Measurements from ENCODE around the gene RPS3A.
"Not testable (repeated sequence)": the region's sequence is repeated elsewhere in the genome, so short reads cannot be mapped to it uniquely, and the experiment has no call there.

Gene RPS3A

DNA sequence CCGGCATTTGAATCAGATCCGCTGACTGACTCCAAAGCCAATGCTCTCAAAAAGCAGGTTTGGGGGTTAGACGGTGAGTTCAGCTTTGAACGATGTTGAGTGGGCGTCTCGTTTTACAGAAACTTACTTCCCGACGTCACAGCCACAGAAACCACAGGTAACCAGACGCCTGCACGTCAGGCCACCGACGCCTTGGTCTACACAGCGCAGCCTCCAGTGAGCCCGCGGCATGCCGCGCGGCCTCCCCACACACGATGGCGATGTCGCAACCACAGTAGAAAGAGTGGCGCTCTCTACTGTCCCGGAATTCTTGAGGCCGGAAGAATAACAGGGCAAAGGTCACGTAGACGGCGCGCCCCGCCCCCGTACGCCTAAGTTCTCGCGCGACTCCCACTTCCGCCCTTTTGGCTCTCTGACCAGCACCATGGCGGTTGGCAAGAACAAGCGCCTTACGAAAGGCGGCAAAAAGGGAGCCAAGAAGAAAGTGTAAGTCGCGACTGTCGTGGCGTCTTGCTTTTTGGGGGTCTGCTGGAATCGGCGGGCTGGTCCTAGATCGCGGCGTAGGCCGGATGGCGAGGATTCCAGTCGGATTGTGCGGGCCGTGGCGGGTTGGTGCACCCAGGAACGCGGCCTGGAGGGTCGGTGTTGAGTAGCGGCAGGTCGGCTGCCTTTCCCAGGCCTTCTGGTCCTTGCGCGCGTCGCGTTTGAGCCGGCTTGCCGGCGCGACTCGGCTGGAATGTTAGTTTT lies at the start of gene RPS3A:
TSS of gene RPS3A (plus strand) at position 400 of the 747 bp plus-strand sequence. CDS start at position 425, 25 bp downstream.
- peak; percentile 98 for DNase-seq

DNA sequence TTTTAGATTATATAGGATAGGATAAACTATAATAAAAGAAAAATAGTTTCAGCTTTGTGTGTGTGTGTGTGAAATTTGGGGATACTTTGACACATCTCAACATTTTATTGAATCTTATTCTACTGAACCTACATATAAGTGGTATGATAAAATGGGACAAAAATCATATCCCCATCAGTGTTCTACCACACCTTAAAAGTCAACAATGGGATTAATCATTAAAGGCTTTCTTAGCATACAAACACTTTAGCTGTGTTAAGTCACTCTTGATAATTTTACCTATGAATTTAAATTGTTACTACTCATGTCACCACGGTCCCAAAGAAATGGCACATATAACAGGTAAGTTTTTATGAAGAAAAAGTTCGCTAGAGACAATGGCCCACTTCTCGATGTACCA lies 46.6 kb upstream of the RPS3A start:
- DNase-seq, result no peak

DNA sequence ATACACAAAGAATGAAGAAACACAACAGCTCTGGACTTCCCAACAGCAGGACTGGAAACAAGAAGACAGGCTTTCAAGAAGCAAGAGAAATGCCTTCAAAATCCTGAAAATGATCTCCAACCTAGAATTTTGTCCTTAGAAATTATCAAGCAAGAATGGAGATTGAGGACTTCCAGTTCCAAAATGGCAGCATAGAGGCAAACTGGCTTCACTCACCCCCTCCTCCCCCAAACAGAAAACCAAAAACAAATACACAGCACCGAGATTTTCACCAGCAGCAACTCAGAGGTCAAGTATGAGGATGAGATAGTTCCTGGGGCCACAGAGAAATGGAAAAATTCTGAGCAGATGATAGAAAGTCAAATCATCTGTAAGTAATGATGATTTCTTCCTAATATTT lies 43.9 kb upstream of the RPS3A start:
- no peak for DNase-seq

DNA sequence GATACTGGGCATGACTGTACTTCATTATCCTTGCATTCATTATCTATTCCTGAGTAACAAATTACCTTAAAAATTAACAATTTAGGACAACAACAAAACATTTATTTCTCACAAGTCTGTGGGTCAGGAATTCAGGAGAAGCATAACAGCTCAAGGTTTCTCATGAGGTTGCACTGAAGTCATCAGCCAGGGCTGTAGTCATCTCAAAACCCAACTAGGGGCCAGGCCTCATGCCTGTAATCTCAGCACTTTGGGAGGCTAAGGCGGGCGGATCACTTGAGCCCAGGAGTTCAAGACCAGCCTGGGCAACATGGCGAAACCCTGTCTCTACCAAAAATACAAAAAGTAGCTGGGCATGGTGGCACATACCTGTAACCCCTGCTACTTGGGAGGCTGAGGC lies 36.3 kb upstream of the RPS3A start:
- not testable (repeated sequence) for DNase-seq

DNA sequence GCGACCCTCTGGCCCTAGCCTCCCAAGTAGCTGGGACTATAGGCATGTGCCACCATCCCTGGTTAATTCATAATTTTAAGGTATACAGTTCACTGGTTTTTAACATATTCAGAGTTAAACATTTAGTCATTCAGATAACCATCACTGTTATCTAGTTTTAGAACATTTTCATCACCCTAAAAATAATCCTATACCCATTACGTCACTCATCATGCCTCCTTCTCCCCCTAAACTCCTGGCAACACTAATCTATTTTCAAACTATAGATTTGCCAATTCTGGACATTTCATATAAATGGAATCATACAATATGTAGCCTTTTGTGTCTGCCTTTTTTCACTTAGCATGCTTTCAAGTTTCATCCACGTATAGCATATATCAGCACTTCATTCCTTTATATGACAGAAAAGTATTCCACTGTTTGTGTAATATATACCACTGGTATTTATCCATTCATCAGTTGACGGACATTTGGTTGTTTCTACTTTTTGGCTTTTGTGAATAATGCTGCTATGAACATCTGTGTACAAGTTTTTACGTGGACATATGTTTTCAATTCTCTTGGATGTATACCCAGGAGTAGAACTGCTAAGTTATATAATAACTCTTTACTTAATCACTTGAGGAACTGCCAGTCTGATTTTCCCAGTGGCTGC lies 32.0 kb upstream of the RPS3A start:
- DNase-seq, result no peak

DNA sequence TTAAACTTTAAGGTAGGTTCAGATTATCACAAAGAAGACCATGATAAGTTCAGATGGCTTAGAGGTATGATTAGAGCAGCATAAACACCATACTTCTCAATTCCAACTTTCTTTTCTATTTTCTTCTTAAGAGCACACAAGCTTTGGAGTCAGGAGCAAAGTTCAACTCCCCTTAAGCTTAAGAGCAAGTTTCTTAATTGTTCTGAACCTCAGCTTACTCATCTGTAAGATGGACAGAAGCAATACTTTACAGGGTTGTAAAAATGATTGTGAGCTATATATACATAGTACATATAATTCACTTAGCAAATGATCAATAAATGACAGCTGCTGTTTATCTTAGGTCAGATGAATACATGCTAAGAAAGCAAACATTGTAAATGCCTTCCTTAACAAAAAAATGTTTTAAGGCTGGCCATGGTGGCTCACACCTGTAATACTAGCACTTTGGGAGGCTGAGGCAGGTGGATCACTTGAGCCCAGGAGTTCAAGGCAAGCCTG lies 25.0 kb upstream of the RPS3A start:
- DNase-seq, result no peak

- DNase-seq, result not testable (repeated sequence)
Measured at GRCh38 chr4:151077978-151078377, 21.4 kb upstream of the RPS3A start.

DNA sequence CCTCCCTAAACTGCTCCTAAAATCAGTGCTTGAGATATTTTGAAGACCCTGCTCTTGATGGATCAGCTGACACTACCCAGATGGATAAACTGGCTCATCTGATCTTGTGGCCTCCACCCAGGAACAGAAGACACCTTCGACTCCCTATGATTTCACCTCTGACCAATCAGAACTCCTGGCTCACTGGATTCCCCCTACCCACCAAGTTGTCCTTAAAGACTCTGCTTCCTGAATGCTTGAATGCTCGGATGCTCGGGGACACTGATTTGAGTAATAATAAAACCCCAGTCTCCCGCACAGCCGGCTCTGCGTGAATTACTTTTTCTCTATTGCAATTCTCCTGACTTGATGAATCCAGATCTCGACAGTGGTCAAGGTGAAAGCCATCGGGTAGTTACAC lies 12.0 kb upstream of the RPS3A start:
- DNase-seq, result no peak

GRCh38 chr4:151091047-151091446 lies 8.4 kb upstream of the RPS3A start:
- no peak for DNase-seq

DNA sequence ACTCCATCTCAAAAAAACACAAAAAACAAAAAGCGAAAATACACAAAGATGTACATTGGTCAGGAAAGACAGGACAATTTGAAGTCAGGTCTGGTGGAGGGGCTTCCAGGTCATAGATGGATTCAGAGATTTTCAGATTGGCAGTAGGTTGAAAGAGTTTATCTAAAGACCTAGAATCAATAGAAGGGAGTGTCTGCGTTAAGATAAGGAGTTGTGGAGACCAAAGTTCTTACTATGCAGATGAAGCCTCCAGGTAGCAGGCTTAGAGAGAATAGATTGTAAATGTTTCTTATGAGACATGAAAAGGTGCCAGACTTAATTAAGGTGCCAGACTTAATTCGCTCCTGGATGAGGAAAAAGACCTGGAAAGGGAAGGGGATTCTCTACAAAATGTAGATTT lies 6.9 kb upstream of the RPS3A start:
- DNase-seq, result no peak

- no peak for DNase-seq
Measured at GRCh38 chr4:151093203-151093602, 6.2 kb upstream of the RPS3A start.

GRCh38 chr4:151094290-151094751 lies 5.1 kb upstream of the RPS3A start:
- no peak for DNase-seq

- no peak for DNase-seq
Measured at GRCh38 chr4:151095142-151095541, 4.3 kb upstream of the RPS3A start.

GRCh38 chr4:151097759-151098158 lies 1.7 kb upstream of the RPS3A start:
- no peak for DNase-seq

DNA sequence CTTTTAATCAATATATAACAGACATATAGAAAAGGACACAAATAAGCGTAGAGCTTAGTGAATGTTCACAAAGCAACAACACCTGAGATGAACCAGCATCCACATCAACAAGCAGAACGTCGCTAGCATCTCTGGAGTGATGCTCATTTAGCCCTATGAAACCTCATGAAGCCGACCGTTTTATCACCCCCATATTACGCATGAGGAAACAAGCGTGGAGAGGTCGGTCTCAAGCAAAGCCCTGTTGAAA lies 524 bp upstream of the RPS3A start:
- DNase-seq, result no peak

DNA sequence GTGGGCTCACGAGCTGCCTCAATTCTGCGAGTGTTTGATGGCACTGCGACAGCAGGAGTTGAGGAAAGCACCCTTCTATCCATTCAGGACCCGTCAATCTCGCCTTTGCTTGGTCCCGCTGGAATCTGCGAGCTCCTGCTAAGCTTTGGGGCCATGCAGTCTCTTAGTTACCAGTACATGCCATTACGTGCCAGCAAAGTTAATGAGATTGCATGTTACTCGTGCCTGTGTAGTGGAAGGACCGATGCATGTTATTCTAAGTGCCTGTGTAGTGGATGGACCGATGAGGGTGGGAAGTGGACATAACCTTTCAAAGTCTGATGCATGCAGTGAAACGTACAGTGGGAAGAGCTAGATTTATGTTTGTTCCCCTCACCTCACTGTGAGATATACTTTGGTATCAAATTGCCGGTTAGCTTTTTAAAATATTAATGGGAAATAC lies 569 bp downstream of the RPS3A start:
- DNase-seq, result no peak

- DNase-seq, result no peak
Measured at GRCh38 chr4:151100531-151100930, 1.1 kb downstream of the RPS3A start.

- DNase-seq, result no peak
Measured at GRCh38 chr4:151103758-151104157, 4.3 kb downstream of the RPS3A start.

DNA sequence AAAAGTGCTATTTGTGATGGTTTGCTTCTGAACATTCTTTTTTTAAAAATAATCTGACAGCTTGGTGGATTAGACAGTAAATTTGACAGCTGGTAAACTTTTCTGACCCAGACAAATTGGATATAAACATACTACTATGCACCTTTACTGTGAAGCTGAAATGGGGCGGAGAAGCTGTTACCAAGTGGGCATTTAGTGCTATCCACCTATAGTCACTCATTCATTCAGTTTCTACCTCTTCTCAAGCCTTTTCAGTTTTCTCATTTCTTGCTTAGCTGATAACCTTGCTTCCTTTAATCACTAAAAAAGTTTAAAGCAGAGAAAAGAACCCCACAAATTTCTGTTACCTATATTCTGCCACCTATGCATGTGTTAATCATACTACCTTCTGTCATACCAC lies 5.2 kb downstream of the RPS3A start:
- no peak for DNase-seq

DNA sequence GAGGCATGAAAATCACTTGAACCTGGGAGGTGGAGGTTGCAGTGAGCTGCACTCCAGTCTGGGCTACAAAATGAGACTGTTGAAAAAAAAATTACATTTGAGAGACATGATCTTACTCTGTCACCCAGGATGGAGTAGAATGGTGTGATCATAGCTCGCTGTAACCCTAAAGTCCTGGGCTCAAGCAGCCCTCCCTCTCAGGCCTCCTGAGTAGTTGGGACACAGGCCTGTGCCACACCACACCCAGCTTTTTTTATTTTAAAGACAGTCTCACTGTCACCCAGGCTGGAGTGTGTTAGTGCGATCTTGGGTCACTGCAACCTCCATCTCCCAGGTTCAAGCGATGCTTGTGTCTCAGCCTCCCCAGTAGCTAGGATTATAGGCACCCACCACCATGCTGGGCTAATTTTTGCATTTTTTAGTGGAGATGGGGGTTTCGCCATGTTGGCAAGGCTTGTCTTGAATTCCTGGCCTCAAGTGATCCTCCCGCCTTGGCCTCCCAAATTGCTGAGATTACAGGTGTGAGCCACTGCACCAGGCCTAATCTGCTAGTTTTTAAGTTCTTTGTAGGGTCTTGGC lies 6.1 kb downstream of the RPS3A start:
- no peak for DNase-seq

GRCh38 chr4:151107063-151107462 lies 7.6 kb downstream of the RPS3A start:
- no peak for DNase-seq

- no peak for DNase-seq
Measured at GRCh38 chr4:151110236-151110635, 10.8 kb downstream of the RPS3A start.

DNA sequence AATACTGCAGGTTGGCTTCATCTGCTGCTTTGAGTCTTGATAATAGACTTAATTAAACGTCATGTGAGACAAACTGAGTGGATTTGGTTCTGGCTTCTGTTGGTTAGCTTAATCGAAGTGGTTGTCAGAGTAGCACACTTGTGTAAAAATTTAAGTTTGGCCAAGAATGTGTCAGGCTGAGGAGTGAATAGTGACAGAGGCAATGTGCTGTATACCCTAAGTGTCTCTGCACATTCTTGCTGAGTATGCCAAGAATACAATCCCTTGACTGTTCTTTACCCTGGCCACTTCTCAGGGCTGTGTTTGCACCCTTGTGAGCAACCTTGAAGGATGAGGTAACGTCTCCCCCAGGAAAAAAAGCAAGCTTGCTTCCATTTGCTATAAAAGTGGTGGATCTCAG lies 14.9 kb downstream of the RPS3A start:
- no peak for DNase-seq

DNA sequence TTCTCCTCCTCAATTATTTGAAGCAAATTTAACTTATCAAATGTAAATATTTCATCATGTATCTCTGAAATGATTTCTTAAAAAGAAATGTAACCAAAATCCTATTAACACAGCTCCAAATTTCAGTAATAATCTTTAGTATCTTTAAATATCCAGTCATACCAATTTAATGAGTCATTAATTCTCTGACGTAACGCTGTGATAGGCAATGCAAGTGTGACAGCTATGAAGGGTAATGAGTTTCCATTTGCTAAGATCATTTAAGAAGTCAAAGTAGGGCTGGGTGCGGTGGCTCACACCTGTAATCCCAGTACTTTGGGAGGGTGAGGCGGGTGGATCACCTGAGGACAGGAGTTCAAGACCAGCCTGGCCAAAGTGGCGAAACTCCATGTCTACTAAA lies 15.6 kb downstream of the RPS3A start:
- no peak for DNase-seq

Measured in left hindlimb (tissue), 1 donor.